ENCODE data around the gene BCO2.

The BCO2 gene

GRCh38 chr11:112143597-112143996 is 31.7 kb upstream of the BCO2 start:
- no peak for TF ChIP-seq CTCF (IDR thresholded peaks at IDR 0.05; ENCODE audit: low read depth, low read length)
- no peak overlapping the region for H3K4me3 ChIP-seq (ENCODE audit: low read depth, low read length)

DNA sequence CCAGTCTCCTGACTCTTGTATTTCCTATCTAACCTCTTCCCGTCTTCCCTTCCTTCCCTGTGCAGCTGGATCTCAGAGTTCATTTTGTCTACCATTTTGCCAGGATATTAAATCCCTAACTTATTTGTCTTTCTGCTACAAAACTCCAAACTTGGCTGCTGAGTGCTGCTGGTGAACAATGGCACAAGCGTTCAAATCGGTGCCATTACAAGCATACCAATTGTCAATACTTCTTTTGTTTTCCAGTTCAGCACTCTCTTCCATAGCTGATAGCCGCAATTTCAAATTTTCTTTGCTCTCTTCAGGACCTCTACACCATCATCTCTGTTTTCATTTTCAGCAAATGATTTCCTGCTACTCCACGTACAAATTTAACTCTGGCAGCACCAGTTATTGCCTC is 24.8 kb upstream of the BCO2 start:
- TF ChIP-seq CTCF (IDR thresholded peaks at IDR 0.05; ENCODE audit: low read depth, low read length): no peak
- H3K4me3 ChIP-seq (ENCODE audit: low read depth, low read length): no peak overlapping the region

DNA sequence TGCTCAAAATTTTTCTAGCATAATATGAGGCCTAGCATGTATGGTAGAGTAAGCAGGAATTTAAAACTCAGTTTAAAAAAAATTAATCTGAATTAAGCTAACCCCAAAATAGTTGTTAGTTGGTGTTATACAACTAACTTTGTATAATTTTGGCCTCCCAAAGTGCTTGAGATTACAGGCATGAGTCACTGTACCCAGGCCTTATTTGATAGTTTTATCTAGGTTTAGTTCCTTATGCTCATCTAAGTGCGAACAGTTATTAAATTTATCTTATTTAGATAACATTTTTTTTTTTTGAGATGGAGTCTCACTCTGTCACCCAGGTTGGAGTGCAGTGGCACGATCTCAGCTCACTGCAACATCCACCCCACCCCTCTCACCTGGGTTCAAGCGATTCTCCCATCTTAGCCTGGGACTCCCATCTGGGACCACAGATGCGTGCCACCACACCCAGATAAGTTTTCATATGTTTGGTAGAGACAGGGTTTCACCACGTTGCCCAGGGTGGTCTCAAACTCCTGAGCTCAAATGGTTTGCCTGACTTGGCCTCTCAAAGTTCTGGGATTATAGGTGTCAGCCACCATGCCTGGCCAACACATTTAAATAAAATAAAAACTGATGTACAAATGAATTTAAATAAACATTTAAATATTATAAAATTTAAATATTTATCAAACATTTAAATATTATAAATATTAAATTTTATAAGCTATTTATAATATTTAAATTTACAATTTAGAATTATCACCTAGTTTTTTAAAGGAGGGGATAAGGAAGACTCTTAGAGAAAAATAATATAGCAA is 19.0 kb upstream of the BCO2 start:
- H3K4me3 ChIP-seq (ENCODE audit: low read depth, low read length): no peak overlapping the region
- TF ChIP-seq CTCF (IDR thresholded peaks at IDR 0.05; ENCODE audit: low read depth, low read length): no peak

DNA sequence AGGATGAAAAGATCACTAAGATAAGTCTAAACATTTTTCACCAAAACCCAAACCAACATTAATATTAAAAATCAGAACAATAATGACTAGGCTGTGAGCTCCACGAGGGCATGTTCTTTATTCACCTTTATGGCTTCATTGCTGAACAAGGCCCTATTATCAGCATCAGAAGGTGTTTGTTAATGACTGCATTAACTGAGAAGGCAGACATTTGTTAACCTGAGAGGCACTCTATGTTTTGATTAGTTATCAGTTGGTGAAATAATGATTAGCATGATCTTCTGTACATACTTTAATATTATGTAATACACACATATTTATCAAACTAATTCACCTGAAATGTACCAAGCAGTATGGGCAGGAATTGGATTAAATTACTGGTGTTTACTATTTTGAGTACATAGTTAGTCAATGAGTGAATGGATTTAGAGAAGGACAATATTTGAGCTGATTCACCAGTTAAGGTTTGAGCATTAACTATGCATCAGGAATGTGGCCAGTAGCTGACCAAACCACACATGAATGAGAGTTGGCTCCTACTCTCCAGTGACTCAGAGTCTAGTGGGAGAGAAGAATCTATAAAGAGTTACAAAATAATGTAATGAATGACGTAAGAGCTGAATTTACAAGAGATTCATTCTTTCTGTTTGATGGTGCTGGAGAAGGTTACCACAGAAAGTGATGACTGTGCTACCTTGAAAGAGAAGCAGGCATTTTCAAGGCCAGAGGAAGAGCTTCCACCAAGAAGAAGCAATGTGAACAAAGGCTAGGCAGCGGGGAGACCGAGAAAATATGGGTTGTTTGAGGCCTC is 18.2 kb upstream of the BCO2 start:
- no peak for TF ChIP-seq CTCF (IDR thresholded peaks at IDR 0.05; ENCODE audit: low read depth, low read length)
- no peak overlapping the region for H3K4me3 ChIP-seq (ENCODE audit: low read depth, low read length)

DNA sequence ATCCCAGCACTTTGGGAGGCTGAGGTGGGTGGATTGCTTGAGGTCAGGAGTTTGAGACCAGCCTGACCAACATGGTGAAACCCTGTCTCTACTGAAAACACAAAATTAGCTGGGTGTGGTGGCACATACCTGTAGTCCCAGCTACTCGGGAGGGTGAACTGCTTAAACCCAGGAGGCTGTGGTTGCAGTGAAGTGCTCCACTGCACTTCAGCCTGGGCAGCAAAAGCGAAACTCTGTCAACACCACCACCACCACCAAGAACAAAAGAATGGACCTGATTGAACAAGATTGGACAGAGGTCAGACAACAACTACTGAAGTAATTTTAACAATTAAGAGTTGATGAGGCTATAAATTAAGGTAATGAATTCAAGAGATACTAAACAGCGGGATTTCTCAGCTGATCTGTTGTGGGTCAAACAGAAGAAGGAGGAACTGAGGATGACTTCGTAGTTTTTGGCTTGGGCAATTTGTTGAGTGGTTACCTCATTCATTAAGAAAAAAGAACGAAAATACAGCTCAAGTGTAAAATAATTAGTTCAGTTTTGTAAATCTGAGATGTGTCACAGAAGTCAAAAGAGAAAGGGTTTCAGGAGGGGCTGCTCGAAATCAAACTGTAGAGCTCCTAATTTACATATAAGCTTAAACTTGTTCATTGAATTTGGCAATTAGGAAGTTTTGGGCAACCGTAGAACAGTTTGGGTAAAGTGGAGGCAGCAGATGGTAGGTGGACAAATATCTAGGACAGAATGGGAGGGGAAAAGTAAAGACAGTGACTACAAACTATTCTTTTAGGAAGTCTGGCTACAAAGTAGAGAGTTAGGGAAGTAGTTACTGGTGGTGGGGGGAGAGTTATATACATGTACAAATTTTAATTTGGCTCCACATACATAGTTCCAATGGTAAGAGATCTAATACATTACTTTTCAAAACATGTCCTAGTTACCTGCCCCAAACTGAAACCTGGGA is 15.9 kb upstream of the BCO2 start:
- H3K4me3 ChIP-seq (ENCODE audit: low read depth, low read length): no peak overlapping the region
- no peak for TF ChIP-seq CTCF (IDR thresholded peaks at IDR 0.05; ENCODE audit: low read depth, low read length)

- H3K4me3 ChIP-seq (ENCODE audit: low read depth, low read length): no peak overlapping the region
- no peak for TF ChIP-seq CTCF (IDR thresholded peaks at IDR 0.05; ENCODE audit: low read depth, low read length)
These were observed 15.0 kb upstream of the BCO2 start for GRCh38 chr11:112160091-112160848.

Measured in WI38 (cell line).